CD4-positive, alpha-beta T cell treated with Interleukin-17A for 4 hours (primary cell): ENCODE results near the gene LMOD1.
"Not testable (repeated sequence)": the region's sequence is repeated elsewhere in the genome, so short reads cannot be mapped to it uniquely, and the experiment has no call there.

Experiments used
- DNase-seq: peaks from one replicate; pipeline ENCODE4 v3.0.0-alpha.2; 2020; ENCODE audit warnings: mixed read lengths

The LMOD1 gene

DNA sequence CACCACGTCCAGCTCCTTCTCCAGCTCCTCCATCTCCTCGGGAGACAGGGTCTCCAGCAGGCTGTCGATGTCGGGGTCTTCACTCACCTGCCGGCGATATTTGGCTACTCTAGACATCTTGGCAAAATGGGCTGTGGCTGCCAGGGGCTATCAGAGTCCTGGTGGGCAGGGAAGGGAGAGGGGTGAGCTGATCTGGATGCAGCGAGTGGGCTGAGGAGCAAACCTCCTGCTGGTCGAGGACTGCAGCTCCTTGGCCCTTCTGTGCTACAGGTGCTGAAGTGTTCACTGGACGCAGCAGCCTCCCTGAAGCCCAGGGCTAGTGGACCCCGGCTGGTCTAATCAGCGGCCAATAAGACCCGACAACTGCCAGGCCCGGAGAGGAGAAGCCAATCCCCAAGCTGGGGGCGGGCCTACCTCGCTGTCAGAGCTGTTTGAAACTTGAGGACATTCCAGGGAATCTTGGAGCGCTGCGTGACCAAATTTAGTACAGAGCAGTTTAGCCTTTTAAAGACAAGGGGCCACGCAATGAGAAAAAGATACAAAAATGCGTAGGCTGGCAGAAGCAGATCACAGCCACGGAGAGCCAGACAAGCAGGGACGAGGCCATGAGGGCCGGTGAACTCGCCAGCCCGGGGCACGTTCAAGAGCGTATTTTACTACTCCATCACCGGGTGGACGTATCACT, at the start of gene LMOD1:
Gene LMOD1 (minus strand): TSS at position 325 of the 685 bp plus-strand sequence. CDS start 208 bp downstream, at position 117.
- peak; percentile 13 for DNase-seq

DNA sequence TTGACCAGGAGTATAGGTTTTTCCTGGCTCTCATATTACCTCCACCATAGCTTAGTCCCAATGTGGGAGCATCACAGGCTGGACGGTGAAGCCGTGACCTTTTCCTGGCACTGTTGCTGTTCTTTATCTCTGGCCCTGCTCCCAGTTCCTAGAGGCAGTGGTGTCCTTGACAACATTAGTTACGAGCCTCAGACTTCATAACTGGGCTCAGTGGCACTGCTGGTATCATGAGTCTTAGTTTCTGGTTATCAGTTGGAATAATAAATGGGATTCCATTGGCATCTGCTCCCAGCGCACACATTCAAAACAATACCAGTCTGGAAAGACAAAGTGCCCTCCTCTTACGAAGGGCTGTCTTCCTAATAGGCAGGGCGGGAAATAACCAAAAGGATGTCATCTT, 44.1 kb upstream of the LMOD1 start:
- DNase-seq, result no peak

DNA sequence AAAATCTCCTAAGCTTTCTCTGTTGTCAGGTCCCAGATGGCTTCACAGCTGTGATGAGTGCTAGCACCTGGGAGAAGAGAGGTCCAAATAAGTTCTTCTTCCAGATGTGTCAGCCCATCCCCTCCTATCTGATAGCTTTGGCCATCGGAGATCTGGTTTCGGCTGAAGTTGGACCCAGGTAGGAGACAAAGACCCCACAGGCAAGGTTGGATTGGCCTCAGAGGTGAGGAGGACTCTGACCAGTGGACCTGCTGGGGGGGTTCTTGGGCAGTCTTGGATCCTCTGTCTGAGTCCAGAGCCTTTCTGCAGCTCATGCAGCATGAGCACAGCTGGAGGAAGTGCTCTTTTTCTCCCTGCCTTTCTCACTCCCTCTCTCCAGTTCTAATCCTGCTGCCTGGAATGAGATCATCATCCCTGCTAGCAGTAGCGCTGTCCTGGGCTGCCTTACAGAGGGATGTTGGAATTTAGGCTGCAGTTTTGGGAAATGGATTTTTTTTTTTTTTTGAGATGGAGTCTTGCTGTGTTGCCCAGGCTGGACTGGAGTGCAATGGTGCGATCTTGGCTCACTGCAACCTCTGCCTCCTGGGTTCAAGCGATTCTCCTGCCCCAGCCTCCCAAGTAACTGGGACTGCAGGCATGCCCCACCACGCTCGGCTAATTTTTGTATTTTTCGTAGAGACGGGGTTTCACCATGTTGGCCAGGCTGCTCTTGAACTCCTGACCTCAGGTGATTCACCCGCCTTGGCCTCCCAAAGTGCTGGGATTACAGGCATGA, 43.2 kb upstream of the LMOD1 start:
- no peak for DNase-seq

DNA sequence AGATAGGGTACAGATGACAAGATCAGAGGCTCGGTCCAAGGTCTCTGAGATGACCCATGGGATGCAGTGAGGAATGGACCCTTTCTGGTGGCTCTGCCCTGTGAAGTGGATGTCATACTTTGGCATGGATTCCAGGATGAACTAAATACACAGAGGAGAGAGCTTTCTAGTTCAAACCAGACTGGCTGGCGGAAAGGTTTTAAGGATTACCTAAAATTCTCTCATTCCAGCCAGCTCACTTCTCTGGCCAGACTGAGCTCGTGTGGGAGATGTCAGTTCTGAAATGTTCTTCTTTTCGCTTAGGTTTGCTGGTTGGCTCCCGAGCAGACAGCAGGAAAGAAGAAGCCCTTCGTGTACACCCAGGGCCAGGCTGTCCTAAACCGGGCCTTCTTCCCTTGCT, 42.3 kb upstream of the LMOD1 start:
- no peak for DNase-seq

DNA sequence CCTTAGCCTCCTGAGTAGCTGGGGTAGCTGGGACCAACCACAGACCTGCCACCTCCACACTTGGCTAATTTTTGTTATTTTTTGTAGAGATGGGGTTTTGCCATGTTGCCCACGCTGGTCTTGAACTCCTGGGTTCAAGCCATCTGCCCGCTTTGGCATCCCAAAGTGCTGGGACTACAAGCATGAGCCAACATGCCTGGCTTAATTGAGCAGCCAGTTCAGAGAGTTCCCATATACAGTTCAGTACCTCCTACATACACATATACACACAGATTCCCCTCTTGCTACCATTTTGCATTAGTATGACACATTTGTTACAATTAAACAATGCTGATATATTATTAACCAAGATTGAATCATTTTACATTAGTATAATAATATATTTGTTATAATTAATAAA, 39.0 kb upstream of the LMOD1 start:
- no peak for DNase-seq

DNA sequence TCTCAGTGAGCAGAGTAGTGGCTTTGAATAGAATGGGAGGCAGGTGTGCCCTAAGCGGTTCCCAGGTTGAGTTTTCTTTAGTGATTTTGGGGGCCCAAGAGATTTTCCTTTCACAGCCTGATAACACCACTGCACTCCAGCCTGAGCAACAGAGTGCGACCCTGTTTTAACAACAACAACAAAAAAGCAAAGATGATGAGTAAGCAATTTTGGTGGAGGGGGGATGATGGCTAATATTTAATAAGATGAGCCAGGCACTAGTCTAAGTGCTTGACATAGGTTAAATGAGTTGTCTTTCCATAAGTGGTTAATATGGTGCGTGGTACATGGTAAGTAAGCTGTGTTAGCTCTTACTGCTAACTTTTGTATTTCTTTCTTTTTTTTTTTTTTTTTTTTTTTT, 38.1 kb upstream of the LMOD1 start:
- no peak for DNase-seq

DNA sequence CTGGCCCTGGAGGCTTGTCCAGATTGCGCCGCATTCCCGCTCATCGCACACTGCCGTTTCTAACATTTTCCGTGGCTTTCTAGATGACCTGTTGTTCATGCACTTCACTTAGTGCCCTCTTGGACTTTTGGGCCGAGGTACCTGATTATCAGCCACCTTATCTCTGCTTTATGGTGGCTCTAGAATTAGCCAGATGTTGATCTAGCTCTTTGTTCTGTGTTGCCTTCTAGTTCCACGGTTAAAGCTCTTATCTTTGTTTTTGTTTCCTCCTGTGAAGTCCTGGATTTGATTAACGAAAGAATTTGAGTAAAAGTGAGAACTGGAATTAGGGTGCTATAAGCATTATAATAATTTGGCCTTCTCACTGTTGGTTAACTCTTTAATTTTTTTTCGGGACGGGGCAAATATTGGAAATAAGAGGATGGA, 37.0 kb upstream of the LMOD1 start:
- DNase-seq, result no peak

DNA sequence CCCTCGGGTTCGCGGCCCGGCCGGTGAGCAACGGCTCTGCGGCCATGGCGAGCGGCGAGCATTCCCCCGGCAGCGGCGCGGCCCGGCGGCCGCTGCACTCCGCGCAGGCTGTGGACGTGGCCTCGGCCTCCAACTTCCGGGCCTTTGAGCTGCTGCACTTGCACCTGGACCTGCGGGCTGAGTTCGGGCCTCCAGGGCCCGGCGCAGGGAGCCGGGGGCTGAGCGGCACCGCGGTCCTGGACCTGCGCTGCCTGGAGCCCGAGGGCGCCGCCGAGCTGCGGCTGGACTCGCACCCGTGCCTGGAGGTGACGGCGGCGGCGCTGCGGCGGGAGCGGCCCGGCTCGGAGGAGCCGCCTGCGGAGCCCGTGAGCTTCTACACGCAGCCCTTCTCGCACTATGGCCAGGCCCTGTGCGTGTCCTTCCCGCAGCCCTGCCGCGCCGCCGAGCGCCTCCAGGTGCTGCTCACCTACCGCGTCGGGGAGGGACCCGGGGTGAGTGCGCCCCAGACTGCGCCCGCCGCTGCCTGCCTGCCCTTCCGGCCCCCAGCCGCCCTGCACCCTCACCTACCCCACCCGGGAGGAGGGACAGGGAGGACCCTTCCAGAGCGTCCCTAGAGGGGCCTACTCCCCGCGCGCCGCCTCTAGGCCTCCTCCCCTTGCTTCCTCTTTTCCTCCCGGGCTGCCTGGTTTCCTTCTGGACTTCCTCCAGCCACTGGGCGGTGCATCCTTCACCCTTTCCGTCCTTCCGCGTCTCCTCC, 36.5 kb upstream of the LMOD1 start, which contains the start of gene RNPEP:
Gene RNPEP (plus strand): TSS at position 26 of the 757 bp plus-strand sequence. CDS start 19 bp downstream, at position 45.
- DNase-seq, result peak; percentile 71

DNA sequence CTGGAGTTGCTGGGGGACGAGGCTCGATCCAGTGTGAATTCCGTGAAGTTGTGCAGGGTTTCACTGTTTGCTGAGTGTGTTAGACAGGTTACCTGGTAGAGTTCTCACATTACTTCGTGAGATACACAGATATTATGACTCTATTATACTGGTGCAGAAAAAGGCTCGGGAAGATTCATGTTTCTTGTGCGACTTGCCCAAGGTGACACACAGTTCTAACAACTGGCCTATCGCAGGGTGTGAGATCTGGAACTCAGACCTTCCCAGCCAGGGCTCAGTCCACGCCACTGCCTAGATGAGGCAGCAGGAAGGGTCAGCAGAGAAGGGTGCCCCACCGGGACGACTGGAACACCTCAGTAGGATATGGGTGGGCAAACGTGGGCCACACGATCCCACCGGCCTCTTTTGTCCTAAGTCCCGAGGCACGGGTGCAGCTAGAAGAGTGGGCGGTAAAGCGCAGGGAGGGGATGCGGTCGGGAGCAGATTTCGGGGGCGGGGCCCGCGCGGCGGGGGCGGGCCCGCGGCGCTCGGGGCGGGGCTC, 35.8 kb upstream of the LMOD1 start:
- peak; percentile 84 for DNase-seq

DNA sequence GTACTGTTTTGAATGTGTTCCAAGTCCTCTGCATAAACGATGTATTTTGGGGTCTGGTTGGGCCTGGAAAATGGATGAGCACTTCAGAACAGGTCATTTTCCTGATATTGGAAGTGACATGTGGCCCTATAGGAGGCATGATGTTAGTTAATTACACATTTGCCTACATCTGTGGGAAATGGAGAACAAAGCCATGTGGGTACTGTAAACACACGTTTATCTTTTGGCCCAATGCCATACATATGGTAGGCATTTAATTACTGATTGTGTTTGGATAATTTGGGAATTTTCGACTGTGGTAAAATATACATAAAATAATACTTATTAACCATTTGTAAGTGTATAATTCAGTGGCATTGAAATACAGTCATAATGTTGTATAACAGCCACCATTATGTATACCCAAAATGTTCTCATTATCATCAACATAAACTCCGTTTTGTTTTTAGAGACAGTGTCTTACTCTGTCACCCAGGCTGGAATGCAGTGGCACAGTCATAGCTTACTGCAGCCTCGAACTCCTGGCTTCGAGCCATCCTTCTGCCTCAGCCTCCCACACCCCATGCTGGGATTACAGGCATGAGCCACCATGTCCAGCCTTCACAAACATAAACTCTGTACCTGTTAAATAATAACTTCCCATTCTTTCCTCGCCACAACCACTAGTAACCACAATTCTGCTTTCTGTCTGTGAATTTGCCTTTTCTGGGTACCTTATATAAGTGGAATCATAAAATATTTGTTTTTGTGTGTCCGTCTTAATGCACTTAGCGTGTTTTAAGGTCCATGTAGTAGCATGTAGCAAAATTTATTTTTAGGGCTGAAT, 24.2 kb upstream of the LMOD1 start:
- DNase-seq, result no peak

DNA sequence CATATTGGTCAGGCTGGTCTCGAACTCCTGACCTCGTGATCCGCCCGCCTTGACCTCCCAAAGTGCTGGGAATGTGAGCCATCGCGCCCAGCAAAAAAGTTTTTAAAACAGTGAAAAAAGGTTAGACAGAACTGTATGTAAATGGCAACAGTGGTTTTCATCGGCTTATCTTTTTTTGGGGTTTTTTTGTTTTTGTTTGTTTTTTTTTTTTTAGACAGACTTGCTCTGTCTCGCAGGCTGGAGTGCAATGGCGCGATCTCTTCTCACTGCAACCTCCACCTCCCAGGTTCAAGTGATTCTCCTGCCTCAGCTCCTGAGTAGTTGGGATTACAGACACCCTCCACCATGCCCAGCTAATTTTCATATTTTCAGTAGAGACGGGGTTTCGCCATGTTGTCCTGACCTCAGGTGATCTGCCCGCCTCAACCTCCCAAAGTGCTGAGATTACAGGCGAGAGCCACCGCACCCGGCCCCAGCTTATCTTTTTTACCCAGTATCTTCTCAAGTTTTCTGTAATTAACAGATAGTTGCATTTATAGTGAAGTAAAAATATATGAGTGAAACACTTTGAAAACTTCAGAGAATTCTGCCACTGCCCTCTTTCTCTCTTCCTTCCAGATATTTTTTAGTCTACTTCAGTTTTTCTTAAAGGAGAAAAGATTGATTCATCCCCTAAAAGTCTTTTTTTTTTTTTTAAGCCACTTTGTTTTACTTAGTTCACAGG, 22.0 kb upstream of the LMOD1 start:
- no peak for DNase-seq

DNA sequence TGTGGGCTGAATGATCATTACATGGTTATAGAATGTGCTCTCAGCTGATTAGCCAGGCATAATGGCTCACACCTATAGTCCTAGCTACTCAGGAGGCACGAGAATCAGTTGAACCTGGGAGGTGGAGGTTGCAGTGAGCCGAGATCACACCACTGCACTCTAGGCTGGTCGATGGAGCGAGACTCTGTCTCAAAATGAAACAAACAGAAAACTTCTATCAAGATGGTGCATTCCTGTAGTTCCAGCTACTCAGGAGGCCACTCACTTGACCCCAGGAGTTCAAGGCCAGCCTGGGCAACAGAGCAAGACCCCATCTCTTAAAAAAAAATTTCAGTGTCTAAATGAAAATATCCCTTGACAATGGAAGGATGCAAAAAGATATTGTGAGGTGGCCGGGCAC, 19.8 kb upstream of the LMOD1 start:
- no peak for DNase-seq

DNA sequence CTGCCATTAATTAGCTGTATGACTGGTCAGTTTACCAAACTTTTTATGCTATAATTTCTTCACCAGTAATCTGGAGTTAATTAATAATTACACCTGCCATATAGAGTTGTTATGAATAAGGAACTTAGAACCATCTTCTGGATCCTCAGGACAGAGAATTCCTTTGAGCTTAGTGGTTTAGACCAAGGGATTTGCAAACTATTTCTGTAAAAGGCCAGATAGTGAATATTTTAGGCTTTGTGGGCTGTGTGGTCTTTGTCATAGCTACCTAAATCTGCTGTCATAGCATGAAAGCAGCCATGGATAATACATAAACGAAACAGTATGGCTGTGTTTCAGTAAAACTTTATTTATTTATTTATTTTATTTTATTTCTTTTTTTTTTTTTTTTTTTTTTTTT, 17.9 kb upstream of the LMOD1 start:
- DNase-seq, result no peak

DNA sequence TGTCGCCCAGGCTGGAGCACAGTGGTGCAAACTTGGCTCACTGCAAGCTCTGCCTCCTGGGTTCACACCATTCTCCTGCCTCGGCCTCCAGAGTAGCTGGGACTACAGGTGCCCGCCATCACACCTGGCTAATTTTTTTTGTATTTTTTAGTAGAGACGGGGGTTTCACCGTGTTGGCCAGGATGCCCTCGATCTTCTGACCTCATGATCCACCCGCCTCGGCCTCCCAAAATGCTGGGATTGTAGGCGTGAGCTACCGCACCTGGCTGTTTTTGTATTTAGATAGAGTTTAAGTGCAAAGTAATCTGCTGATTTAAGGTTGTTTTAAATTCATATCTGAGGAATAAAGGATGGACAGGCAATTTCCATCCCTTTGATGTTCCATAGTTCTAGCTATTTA, 16.0 kb upstream of the LMOD1 start:
- DNase-seq, result not testable (repeated sequence)

DNA sequence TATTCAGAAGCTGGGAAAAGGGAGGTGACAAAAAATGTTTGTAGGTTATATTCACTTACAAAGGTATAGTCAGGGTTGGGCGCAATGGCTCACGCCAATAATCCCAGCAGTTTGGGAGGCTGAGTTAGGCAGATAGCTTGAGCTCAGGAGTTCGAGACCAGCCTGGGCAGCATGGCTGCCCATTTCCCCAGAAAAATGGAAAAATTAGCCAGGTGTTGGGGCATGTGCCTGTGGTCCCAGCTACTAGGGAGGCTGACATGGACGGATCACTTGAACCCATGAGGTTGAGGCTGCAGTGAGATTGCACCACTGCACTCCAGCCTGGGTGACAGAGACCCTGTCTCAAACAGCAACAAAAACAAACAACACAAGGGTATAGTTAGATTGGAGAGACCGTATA, 12.0 kb upstream of the LMOD1 start:
- DNase-seq, result no peak

DNA sequence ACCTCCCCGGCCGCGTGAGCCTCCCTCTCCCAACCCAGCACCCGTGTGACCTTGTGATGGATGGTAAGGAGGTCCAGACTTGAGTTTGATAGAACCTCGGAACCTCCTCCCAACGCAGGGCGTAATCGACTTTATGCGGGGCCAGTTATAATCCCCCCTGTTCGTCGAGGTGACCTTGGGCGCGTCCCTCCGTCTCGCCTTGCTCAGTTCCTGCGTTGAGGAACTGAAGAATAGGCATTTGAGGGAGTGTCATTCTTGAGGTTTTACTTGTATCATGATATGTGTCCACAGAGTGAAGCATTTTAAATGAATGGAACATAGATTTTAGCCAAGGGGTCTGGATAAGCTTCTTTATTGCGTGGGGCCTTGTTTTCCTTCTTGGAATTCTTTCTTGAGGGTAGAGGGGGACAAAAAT, 9.4 kb upstream of the LMOD1 start:
- DNase-seq, result no peak

DNA sequence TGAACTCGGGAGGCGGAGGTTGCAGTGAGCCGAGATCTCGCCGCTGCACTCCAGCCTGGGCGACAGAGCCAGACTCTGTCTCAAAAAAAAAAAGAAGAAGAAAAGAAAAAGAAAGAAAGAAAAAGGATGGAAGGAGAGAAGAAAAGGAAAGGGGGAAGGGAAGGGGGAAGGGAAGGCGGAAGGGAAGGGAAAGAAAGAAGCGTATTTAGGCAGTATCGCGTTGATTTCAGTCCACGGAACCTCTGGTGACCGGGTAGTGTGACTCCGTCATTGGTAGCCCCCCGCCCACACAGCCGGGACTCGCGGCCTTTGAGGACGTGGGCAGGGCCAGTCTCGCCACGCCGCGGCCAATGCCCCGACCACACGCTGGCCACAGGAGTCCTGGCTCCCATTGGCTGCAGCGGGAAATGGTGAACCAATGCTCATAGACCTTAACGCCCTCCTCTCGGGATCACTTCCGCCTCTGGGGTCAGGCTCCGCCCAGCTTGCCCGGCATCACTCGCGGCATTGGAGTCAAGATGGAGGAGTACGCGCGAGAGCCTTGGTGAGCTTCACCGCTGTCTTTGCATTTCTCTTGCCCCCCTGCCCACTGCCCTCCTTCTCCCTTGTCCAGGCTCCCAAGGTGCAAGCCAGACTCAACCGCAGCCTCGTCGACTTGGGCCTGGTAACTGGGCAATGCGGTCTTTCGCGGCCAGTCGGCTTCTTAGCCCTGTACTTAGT, 8.8 kb upstream of the LMOD1 start, which contains the start of gene TIMM17A:
Gene TIMM17A (plus strand): TSS at position 495 of the 720 bp plus-strand sequence. CDS start 24 bp downstream, at position 519.
- peak; percentile 92 for DNase-seq

DNA sequence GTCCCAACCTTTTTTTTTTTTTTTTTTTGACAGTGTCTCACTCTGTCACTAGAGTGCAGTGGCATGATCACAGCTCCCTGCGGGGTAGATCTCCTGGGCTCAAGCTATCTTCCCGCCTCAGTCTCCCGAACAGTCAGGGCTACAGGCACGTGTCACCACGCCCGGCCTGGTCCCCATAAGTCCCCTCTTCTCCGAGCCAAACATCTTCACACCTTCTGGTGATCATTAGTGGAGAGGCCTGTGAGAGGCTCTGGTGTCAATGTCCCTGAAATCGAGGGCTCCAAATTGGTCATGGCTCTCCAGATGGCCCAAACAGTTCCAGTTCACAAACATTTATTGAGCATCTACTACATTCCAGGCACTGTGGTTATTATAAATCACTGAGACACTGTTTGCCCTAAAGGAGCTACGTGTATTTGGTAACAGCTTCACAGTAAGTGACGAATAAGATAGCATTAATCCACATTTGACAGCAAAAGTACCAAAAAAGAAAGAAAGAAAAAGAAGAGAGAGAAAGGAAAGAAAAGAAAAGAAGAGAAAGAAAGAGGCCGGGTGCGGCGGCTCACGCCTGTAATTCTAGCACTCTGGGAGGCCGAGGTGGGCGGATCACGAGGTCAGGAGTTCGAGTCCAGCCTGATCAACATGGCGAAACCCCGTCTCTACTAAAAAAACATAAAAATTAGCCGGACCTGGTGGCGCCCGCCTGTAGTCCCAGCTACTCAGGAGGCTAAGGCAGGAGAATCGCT, 8.1 kb upstream of the LMOD1 start:
- peak; percentile 7 for DNase-seq

DNA sequence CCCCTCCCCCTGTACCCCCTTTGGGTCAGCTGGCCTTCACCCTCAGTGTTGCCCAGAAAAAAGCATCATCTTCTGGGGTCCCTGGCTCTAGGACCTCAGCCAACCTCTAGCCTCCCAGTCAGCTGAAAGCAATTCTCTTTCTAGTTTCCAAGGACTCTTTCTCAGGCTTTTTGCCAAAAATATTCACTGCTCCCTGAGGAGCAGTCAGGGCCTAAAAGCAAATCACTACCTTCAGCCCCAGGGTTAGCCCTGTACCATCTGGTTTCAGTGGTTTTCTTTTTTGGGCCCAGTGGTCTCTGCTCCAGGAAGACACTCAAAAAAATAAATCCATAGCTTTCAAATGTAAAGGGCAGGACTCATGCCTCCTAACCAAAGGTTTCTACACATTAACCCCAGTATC, 3.1 kb upstream of the LMOD1 start:
- DNase-seq, result no peak

DNA sequence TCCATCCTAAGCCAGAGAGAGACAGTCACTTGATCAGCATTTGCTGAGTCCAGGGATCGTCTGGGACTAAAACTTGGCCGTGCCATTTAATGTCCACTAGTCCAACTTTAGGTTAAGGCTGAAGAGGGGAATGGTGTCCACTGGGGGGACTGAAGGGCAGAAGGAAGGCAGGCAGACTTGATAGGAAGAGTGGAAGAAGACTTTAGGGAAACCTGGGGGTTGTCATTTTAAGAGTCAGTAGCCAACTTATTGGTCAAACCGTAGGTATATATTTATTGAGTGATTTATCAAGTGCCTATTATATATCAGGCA, 1.3 kb upstream of the LMOD1 start:
- no peak for DNase-seq
